ENCODE data around the gene MRPL12.

The MRPL12 gene

DNA sequence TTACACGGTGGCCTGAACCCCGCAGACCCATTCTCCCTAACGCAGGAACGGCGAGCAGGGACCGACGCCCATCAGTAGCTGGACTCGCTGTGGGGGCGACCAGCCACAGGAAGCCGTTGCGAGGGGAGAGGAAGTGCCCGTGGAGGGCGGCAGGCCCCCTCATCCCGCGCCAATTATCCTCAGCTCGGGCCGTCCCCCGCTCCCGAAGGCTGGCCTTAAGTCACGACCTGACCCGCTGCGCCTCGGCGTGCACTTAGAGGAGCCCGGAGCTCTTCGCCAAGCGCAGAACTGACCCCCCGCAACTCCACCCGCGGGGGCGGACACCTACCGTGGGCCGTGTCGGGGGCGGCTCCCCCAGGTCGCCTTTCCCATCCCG is 20.0 kb upstream of the MRPL12 start:
- peak overlapping the region; percentile 96 for H3K4me3 ChIP-seq (ENCODE audit: low read depth, low read length)
- TF ChIP-seq, protein P1, sequence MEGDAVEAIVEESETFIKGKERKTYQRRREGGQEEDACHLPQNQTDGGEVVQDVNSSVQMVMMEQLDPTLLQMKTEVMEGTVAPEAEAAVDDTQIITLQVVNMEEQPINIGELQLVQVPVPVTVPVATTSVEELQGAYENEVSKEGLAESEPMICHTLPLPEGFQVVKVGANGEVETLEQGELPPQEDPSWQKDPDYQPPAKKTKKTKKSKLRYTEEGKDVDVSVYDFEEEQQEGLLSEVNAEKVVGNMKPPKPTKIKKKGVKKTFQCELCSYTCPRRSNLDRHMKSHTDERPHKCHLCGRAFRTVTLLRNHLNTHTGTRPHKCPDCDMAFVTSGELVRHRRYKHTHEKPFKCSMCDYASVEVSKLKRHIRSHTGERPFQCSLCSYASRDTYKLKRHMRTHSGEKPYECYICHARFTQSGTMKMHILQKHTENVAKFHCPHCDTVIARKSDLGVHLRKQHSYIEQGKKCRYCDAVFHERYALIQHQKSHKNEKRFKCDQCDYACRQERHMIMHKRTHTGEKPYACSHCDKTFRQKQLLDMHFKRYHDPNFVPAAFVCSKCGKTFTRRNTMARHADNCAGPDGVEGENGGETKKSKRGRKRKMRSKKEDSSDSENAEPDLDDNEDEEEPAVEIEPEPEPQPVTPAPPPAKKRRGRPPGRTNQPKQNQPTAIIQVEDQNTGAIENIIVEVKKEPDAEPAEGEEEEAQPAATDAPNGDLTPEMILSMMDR (IDR thresholded peaks at IDR 0.05; ENCODE audit: low read depth, low read length), result no peak

GRCh38 chr17:81683584-81684441 is 19.4 kb upstream of the MRPL12 start, which contains the start of the genes ARL16 and HGS:
Gene ARL16, minus strand, starts transcription at chr17:81683797. Its CDS starts 44 bp downstream, at chr17:81683753.
Gene HGS, plus strand, starts transcription at chr17:81684011. Its CDS starts 56 bp downstream, at chr17:81684067.
- TF ChIP-seq, protein P1 (IDR thresholded peaks at IDR 0.05; ENCODE audit: low read depth, low read length), result no peak
- peak within 1 kb of the TSS; percentile 96 for H3K4me3 ChIP-seq (ENCODE audit: low read depth, low read length)

DNA sequence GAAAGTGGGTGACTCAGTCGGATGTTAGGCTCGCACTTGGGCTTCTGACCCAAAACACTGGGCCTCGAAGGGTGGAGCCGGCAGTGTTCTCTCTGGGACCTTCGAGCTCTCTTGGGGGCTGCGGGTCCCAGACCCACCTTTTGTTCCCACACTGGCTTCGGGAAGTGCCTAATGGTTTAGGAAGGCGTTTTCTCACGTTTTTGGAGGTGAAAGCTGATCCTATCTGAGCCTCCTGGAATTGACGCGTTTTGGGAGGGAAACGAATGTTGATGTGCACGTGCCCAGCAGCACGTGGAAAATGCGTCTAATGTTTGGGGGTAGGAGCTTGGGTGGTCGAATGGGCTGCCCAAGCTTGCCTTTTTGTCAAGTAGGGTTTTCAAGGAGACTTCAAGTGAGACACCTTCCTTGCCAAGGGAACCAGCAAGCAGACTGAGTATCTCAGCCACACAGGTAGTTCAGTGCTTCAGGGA is 18.7 kb upstream of the MRPL12 start:
- TF ChIP-seq, protein P1 (IDR thresholded peaks at IDR 0.05; ENCODE audit: low read depth, low read length), result no peak
- peak overlapping the region; percentile 96 for H3K4me3 ChIP-seq (ENCODE audit: low read depth, low read length)

DNA sequence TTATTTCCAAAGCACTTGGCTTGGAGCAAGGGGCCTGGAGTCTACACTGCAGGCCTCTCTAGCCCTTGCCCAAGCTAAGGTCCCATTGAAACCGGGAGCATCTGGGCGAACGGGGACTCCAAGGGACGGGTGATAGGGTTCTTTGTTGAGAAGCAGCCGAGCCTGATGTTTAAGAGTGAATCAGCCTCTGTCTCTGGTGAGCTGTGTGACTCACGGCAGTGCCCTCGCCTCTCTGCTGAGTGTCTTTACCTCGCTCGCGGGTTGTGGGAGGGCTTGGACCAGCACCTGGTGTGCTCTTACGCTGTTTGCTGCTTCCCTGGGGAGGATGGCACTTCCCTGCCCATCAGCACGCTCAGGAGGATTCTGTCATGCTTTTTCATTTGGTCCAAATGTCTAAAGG is 18.1 kb upstream of the MRPL12 start:
- H3K4me3 ChIP-seq (ENCODE audit: low read depth, low read length), result peak overlapping the region; percentile 96
- TF ChIP-seq, protein P1 (IDR thresholded peaks at IDR 0.05; ENCODE audit: low read depth, low read length), result no peak

- no peak overlapping the region for H3K4me3 ChIP-seq (ENCODE audit: low read depth, low read length)
- TF ChIP-seq, protein P1 (IDR thresholded peaks at IDR 0.05; ENCODE audit: low read depth, low read length), result no peak
These were observed 16.6 kb upstream of the MRPL12 start for GRCh38 chr17:81686614-81687013.

- H3K4me3 ChIP-seq (ENCODE audit: low read depth, low read length), result no peak overlapping the region
- TF ChIP-seq, protein P1 (IDR thresholded peaks at IDR 0.05; ENCODE audit: low read depth, low read length), result no peak
These were observed 15.2 kb upstream of the MRPL12 start for GRCh38 chr17:81687770-81688541.
